RWPE2 (cell line): ENCODE measurements around the gene TMUB1.
"Not testable (repeated sequence)": the region's sequence is repeated elsewhere in the genome, so short reads cannot be mapped to it uniquely, and the experiment has no call there.

Experiments used
- ATAC-seq: fragments of 200-7000 bp; cut with Tn5 transposase; 3 replicates; pipeline ENCODE4 v1.9.1; 2021; ENCODE audit warnings: low read depth
- DNase-seq: peaks from one replicate; pipeline ENCODE4 v3.0.0-alpha.2; 2020; ENCODE audit warnings: low spot score
- H3K27ac ChIP-seq: fragments of 450-650 bp; 2 replicates; pipeline ENCODE4 v1.5.1; 2017; ENCODE audit warnings: mild to moderate bottlenecking; ENCODE audit not compliant: poor library complexity, severe bottlenecking
- H3K27me3 ChIP-seq: fragments of 250-450 bp; sonication (Bioruptor Pico); 2 replicates; pipeline ENCODE4 v1.5.1; 2021; ENCODE audit warnings: mild to moderate bottlenecking, moderate library complexity; ENCODE audit not compliant: insufficient read depth, poor library complexity, severe bottlenecking
- H3K36me3 ChIP-seq: fragments of 250-450 bp; sonication (Bioruptor Pico); 2 replicates; pipeline ENCODE4 v1.5.1; 2020; ENCODE audit warnings: low read depth, mild to moderate bottlenecking, moderate library complexity
- H3K4me1 ChIP-seq: fragments of 250-450 bp; sonication (Bioruptor Pico); 2 replicates; pipeline ENCODE4 v1.5.1; 2021; ENCODE audit warnings: mild to moderate bottlenecking, moderate library complexity; ENCODE audit not compliant: insufficient read depth, poor library complexity, severe bottlenecking
- H3K4me3 ChIP-seq: fragments of 250-450 bp; sonication (Bioruptor Pico); 2 replicates; pipeline ENCODE4 v1.5.1; 2021; ENCODE audit warnings: mild to moderate bottlenecking, moderate library complexity; ENCODE audit not compliant: severe bottlenecking
- H3K9me3 ChIP-seq: fragments of 250-450 bp; sonication (Bioruptor Pico); 2 replicates; pipeline ENCODE4 v1.5.1; 2021; ENCODE audit warnings: mild to moderate bottlenecking, moderate library complexity; ENCODE audit not compliant: severe bottlenecking
- CTCF ChIP-seq: fragments of 450-650 bp; IDR thresholded peaks from one replicate; pipeline ENCODE4 v1.5.1; 2017; ENCODE audit warnings: mild to moderate bottlenecking, moderate library complexity; ENCODE audit not compliant: poor library complexity, severe bottlenecking

The TMUB1 gene

GRCh38 chr7:151043959-151044358, 39.3 kb downstream of the TMUB1 start:
- no peaks in the 10 kb centered on the region for H3K27me3 ChIP-seq
- no peak overlapping the region for H3K27ac ChIP-seq
- ATAC-seq (no peak), DNase-seq (no peak)
- H3K4me3 ChIP-seq = no peak overlapping the region
- no peaks in the 10 kb centered on the region for H3K9me3 ChIP-seq
- H3K4me1 ChIP-seq = peaks cover 9% of the 10 kb centered on the region
- no peak for TF ChIP-seq CTCF
- H3K36me3 ChIP-seq = no peaks in the 10 kb centered on the region

DNA sequence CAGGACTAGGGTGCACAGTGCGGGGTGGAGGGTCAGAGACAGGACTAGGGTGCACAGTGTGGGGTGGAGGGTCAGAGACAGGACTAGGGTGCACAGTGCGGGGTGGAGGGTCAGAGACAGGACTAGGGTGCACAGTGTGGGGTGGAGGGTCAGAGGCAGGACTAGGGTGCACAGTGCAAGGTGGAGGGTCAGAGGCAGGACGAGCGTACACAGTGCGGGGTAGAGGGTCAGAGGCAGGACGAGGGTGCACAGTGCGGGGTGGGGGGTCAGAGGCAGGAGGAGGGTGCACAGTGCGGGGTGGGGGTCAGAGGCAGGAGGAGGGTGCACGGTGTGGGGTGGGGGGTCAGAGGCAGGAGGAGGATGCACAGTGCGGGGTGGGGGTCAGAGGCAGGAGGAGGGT, 39.8 kb downstream of the TMUB1 start:
- not testable (repeated sequence) for H3K9me3 ChIP-seq, ATAC-seq, DNase-seq, H3K27ac ChIP-seq, H3K4me3 ChIP-seq, H3K36me3 ChIP-seq, H3K27me3 ChIP-seq
- peaks cover 14% of the 10 kb centered on the region for H3K4me1 ChIP-seq

GRCh38 chr7:151040616-151041375, 42.5 kb downstream of the TMUB1 start:
- peaks cover 14% of the 10 kb centered on the region for H3K4me1 ChIP-seq
- H3K4me3 ChIP-seq = no peak overlapping the region
- TF ChIP-seq CTCF = no peak
- H3K9me3 ChIP-seq = no peaks in the 10 kb centered on the region
- H3K27me3 ChIP-seq = no peaks in the 10 kb centered on the region
- DNase-seq (no peak), ATAC-seq (no peak)
- no peak overlapping the region for H3K27ac ChIP-seq
- H3K36me3 ChIP-seq = no peaks in the 10 kb centered on the region

DNA sequence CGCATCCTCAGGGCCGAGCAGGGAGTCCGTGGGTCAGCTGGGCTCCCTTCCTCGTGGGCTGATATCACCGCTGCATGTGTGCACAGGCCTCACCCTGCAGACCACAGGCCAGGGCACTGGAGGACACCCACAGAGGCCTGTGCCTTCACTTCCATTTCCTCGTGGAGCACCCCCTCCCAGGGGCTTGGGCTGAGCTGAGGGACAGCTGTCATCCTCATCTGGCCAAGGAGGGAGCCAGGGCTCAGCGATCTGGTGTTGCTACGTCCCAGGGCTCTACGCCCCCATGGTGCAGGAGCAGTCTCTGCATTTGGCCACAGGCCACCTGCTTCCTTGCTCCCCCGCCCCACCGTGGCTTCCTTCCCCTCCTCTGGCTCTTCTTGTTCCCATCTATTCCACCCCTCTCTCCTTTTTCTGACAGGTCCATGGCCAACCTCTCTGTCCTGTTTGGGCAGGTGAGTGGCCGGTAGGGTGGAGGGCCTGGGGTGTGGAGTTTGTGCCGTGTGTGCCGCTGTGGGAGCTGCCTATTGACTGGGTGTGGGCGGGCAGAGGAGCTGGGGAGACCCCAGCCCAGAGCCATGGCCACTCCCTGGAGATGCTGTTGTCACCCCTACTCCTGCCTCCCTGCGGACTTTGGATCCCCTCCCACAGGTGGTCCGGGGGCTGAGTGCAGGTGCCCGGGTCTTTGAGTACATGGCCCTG, 43.3 kb downstream of the TMUB1 start:
- Histone ChIP-seq H3K4me3 (no peak overlapping the region), H3K9me3 (no peaks in the 10 kb centered on the region), H3K27me3 (no peaks in the 10 kb centered on the region), H3K4me1 (peaks cover 14% of the 10 kb centered on the region), H3K36me3 (no peaks in the 10 kb centered on the region), H3K27ac (peak overlapping the region; percentile 80)
- no peak for ATAC-seq
- DNase-seq = no peak
- no peak for TF ChIP-seq CTCF

DNA sequence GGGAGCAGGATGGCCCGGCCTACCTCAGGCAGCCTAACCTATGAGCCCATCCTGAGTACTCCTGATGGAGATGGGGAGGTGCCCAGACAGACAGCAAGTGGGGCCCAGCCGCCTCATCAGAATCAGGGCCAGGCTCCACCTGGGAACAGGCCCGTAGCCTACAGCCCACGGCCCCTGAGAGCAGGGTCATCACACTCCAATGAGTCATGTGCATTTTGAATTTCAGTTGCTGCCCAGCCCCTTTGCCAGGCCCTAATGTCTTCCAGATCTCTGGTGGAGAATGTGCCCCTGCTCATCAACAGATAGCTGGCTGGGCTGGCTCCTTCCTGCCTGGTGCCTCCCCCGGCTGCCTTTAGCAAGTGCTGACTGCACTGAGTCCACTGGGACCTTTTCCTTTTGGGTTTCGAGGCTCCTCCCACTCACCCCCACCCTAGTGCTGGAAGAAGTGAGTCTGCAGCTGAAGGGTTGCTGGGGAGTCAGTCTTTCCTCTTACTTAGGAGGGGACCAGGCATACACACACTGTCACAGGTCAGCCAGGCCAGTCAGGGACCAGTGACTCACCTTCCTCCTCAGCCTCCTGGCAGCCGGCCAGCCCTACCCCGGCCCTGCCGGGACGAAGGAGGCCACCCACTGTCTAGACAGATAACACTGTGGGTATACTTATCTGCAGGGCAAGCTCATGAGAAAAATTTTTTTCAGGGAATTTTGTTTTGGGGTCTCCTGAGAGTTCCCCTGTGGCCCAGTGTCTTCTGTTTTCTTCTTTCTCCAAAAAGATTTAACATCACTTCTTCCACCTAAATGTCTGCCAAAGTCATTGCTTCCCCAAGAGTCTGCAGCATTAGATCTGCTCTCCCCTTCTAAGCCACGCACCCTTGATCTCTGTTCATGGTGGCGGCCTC, 44.1 kb downstream of the TMUB1 start:
- no peak for TF ChIP-seq CTCF
- Histone ChIP-seq H3K4me1 (peaks cover 14% of the 10 kb centered on the region), H3K36me3 (no peaks in the 10 kb centered on the region), H3K27me3 (no peaks in the 10 kb centered on the region), H3K4me3 (no peak overlapping the region), H3K9me3 (no peaks in the 10 kb centered on the region), H3K27ac (peak overlapping the region; percentile 80)
- peak; percentile 89 for DNase-seq
- ATAC-seq = peak; percentile 79
